Measurements from ENCODE around the gene KPNB1. TPM values are rescaled to one million over a fixed set of nuclear protein-coding genes. Genes with fewer than 3 reads are reported as not detected.
A peak's percentile ranks its signal among the peaks of the same experiment; 100 is the strongest.

KPNB1 gene
- total RNA-seq, 2 experiments from 2014 or later: 409 to 427 TPM

DNA sequence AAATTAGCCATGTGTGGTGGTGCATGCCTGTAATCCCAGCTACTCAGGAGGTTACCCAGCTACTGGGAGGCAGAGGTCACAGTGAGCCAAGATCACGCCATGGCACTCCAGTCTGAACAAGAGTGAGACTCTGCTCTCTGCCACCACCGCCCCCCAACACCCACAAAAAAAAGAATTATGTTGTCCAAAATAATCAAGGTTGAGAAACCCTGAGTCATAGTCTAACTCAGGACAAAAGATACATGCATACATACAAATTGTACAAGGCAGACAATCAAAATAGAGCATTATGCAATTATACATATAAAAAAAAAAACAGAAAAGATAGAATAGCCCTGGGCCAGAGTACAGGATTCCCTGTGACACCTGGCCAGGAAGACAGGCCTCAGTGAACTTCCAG is 6.6 kb upstream of the KPNB1 start:
- no peaks in the 10 kb centered on the region for H3K9me3 Mint-ChIP-seq
- H3K27me3 Mint-ChIP-seq: no peaks in the 10 kb centered on the region
- CTCF ChIA-PET: interaction anchor here (0.6 to 1.9 kb wide), 4 partner anchors 9 to 520 kb away, joined by 3 to 5 read pairs (median 4); no protein-coding TSS in a partner anchor
- H3K27ac Mint-ChIP-seq: no peak overlapping the region
- DNase-seq: no peak
- POLR2A ChIA-PET: no interaction called here
- H3K4me1 Mint-ChIP-seq: peaks cover 11% of the 10 kb centered on the region
- no peak overlapping the region for H3K4me3 Mint-ChIP-seq
- peaks cover 5% of the 10 kb centered on the region for H3K36me3 Mint-ChIP-seq (ENCODE audit: low read depth)

DNA sequence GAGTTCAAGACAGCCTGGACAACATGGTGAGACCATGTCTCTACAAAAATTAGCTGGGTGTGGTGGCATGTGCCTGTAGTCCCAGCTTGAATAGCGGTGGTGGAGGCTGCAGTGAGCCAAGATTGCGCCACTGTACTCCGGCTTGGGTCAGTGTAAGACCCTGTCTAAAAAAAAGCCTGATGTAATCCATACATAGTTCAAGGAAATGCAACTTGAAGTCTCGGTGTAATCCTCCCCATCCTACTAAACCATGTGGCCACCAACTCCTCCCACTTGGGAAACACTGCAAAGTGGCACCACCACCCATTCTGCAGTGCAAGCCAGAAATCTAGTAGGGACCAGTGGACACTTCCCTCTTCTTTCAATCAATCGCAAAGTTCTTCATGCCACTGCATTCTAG is 5.4 kb upstream of the KPNB1 start:
- DNase-seq: no peak
- H3K27ac Mint-ChIP-seq: no peak overlapping the region
- peaks cover 15% of the 10 kb centered on the region for H3K4me1 Mint-ChIP-seq
- no peaks in the 10 kb centered on the region for H3K9me3 Mint-ChIP-seq
- CTCF ChIA-PET: interaction anchor here (1.5 kb wide), 1 partner anchor 14 kb away, joined by 3 read pairs; no protein-coding TSS in a partner anchor
- peaks cover 8% of the 10 kb centered on the region for H3K36me3 Mint-ChIP-seq (ENCODE audit: low read depth)
- no peaks in the 10 kb centered on the region for H3K27me3 Mint-ChIP-seq
- POLR2A ChIA-PET: no interaction called here
- no peak overlapping the region for H3K4me3 Mint-ChIP-seq

DNA sequence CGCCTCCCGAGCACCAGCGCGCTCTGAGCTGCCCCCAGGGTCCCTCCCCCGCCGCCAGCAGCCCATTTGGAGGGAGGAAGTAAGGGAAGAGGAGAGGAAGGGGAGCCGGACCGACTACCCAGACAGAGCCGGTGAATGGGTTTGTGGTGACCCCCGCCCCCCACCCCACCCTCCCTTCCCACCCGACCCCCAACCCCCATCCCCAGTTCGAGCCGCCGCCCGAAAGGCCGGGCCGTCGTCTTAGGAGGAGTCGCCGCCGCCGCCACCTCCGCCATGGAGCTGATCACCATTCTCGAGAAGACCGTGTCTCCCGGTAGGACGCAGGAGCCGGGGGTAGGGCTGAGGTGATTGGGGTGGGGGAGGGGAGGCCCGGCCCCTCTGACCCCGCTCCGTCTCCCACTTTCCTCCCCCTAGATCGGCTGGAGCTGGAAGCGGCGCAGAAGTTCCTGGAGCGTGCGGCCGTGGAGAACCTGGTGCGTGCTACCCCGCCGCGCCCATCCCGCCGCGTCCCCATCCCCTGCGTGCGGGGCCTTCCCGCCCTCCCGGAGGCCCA is 329 bp downstream of the KPNB1 start:
- H3K4me1 Mint-ChIP-seq: peaks cover 51% of the 10 kb centered on the region
- no peaks in the 10 kb centered on the region for H3K27me3 Mint-ChIP-seq
- ChIA-PET POLR2A (interaction anchor here (0.7 to 1.1 kb wide), 3 partner anchors 16 to 126 kb away, joined by 4 to 8 read pairs (median 4); no protein-coding TSS in a partner anchor), CTCF (interaction anchor here (0.7 to 5.5 kb wide), 6 partner anchors 9 to 321 kb away, joined by 3 to 35 read pairs (median 4); partner anchors contain the start of gene CDK5RAP3)
- peak overlapping the region; percentile 96 for H3K27ac Mint-ChIP-seq
- H3K4me3 Mint-ChIP-seq: peak overlapping the region; percentile 85
- peak; percentile 64 for DNase-seq
- H3K9me3 Mint-ChIP-seq: no peaks in the 10 kb centered on the region
- H3K36me3 Mint-ChIP-seq (ENCODE audit: low read depth): peaks cover 48% of the 10 kb centered on the region

DNA sequence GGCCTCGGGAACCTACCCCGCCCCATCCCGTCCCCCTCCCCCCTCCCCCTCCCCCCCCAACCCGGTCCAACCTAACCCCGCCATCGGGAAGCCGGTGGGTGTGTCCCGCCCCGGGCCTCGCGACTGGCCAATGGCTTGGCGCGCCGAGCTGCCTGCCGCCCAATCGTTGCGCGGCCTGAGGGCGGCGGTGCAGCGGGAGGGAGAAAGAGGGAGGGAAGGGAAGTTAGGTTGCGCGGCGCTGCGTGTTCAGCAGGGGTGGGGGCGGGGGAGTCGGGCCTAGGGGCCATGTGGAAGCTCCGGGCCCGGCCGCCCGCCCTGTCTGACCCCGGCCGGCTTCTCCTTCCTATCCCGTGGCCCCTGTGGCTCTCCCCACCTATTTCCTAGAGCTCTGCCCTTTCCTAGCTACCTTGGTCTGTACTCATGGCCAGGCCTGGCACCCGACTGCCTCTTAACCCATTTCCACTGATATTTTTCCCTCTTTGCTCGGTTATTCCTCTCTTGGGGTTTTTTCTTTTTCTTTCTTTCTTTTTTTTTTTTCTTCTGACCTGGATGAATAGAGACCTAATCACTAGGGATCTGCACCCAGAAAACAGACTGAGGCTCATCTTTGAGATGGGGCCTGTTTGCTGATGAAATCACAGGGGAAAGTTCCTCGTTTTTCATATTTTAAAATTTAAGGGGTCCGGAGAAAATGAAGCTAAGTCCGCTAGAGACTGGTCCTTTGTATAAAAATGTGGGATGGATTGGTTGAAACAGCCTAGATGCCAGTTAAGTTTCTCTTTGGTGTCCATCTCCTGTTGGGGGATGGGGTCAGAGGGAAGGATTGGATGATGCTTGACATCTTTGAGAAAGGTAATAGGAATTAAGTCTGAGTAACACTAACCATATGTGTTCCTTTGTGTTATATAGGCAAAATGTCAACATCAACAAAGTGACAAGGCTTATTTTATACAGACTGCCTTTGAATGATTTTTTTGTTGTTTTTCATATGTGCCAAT is 1.1 kb downstream of the KPNB1 start:
- H3K4me3 Mint-ChIP-seq: peak overlapping the region; percentile 85
- peak; percentile 95 for DNase-seq
- no peaks in the 10 kb centered on the region for H3K27me3 Mint-ChIP-seq
- no peaks in the 10 kb centered on the region for H3K9me3 Mint-ChIP-seq
- H3K27ac Mint-ChIP-seq: peak overlapping the region; percentile 90
- ChIA-PET CTCF (interaction anchor here (0.6 to 5.5 kb wide), 9 partner anchors 11 to 320 kb away, joined by 3 to 35 read pairs (median 4); partner anchors contain the start of gene CDK5RAP3), POLR2A (no interaction called here)
- H3K4me1 Mint-ChIP-seq: peaks cover 59% of the 10 kb centered on the region
- peaks cover 56% of the 10 kb centered on the region for H3K36me3 Mint-ChIP-seq (ENCODE audit: low read depth)

DNA sequence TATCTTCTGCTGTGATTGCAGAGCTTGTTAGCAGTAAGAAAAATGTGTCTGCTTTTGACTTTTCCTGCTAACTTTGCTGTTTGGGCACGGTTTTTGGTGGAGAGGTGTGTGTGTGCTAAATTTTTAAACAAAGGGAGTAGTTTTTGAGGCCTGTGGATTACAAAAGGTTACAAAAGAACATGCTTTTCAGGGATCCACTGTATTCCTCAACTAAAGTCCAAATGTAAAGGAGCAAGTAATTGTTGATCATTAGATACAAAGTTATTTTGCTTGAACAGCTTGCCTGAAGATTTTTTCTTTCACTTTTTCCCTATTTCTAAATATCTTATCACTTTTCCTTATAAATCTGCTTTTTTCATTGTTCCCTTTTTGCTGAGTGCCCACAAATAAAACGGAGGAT is 2.0 kb downstream of the KPNB1 start:
- POLR2A ChIA-PET: no interaction called here
- peak overlapping the region; percentile 27 for H3K27ac Mint-ChIP-seq

DNA sequence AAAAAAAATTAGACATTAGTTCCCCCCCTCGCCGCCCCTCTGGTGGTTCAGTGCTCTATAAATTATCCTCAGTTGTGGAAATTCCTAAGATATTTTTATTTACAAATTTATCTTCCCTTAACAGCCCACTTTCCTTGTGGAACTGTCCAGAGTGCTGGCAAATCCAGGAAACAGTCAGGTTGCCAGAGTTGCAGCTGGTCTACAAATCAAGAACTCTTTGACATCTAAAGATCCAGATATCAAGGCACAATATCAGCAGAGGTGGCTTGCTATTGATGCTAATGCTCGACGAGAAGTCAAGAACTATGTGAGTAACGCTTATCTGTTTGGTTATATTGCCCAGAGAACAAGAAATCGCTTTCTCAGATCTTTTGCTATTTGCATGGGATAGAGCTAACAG is 2.9 kb downstream of the KPNB1 start:
- no peaks in the 10 kb centered on the region for H3K9me3 Mint-ChIP-seq
- peaks cover 68% of the 10 kb centered on the region for H3K36me3 Mint-ChIP-seq (ENCODE audit: low read depth)
- H3K27ac Mint-ChIP-seq: peak overlapping the region; percentile 42
- peak overlapping the region; percentile 85 for H3K4me3 Mint-ChIP-seq
- ChIA-PET CTCF (interaction anchor here (0.6 to 4.4 kb wide), 4 partner anchors 12 to 206 kb away, joined by 3 to 24 read pairs (median 3); partner anchors contain the start of gene SP6), POLR2A (no interaction called here)
- no peaks in the 10 kb centered on the region for H3K27me3 Mint-ChIP-seq
- no peak for DNase-seq
- H3K4me1 Mint-ChIP-seq: peaks cover 68% of the 10 kb centered on the region

More for the DNA sequence above, 2.0 kb downstream of the KPNB1 start:
- no peak for DNase-seq
- H3K27me3 Mint-ChIP-seq: no peaks in the 10 kb centered on the region
- no peaks in the 10 kb centered on the region for H3K9me3 Mint-ChIP-seq
- CTCF ChIA-PET: interaction anchor here (1.8 to 5.5 kb wide), 2 partner anchors 10 to 13 kb away, joined by 5 to 35 read pairs; no protein-coding TSS in a partner anchor
- H3K4me3 Mint-ChIP-seq: peak overlapping the region; percentile 85
- H3K4me1 Mint-ChIP-seq: peaks cover 66% of the 10 kb centered on the region
- H3K36me3 Mint-ChIP-seq (ENCODE audit: low read depth): peaks cover 63% of the 10 kb centered on the region

DNA sequence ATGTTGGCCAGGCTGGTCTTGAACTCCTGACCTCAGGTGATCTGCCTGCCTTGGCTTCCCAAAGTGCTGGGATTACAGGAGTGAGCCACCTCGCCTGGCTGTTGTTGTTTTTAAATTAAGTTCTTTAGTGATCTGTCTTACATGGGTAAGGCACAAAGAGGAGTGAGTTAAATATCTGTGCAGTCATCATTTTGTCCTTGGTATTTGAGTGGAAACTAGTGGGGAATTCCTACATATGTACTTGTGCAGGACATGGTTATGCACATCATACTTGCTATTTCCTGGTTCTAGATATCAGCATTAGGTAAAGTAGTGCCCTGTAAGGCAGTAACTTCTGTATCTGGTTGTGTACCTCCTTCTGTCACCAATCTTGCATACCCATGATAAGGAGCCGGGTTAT is 3.7 kb downstream of the KPNB1 start:
- peaks cover 71% of the 10 kb centered on the region for H3K4me1 Mint-ChIP-seq
- peak overlapping the region; percentile 34 for H3K27ac Mint-ChIP-seq
- H3K36me3 Mint-ChIP-seq (ENCODE audit: low read depth): peaks cover 76% of the 10 kb centered on the region
- no peaks in the 10 kb centered on the region for H3K9me3 Mint-ChIP-seq
- ChIA-PET CTCF (interaction anchor here (0.7 to 4.4 kb wide), 2 partner anchors 11 to 198 kb away, joined by 3 to 24 read pairs; partner anchors contain the start of gene SP6), POLR2A (no interaction called here)
- no peak for DNase-seq
- peak overlapping the region; percentile 12 for H3K4me3 Mint-ChIP-seq
- no peaks in the 10 kb centered on the region for H3K27me3 Mint-ChIP-seq

DNA sequence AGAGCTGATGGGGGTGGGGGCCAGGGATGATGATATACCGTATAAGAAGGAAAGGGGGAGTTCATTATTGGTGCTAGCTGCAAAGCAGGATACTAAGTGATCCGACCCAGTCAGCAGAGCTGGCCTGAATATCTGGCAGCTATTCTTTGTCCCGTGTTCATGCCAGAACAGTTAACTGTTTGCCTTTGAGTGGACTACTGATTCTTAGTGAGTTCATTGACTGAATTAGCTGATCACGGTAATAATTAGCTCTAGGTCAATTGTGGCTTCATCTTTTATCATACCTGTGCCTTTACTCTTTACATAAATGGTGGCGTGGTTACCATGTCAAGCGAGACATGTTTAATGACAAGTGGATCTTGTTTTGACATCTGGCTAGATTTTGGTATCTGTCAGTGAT is 5.3 kb downstream of the KPNB1 start:
- Mint-ChIP-seq H3K36me3 (ENCODE audit: low read depth) (peaks cover 80% of the 10 kb centered on the region), H3K27ac (no peak overlapping the region), H3K4me3 (peak overlapping the region; percentile 22), H3K9me3 (no peaks in the 10 kb centered on the region), H3K4me1 (peaks cover 76% of the 10 kb centered on the region), H3K27me3 (no peaks in the 10 kb centered on the region)
- ChIA-PET CTCF (interaction anchor here (0.7 to 4.4 kb wide), 5 partner anchors 10 to 527 kb away, joined by 3 to 24 read pairs (median 5); no protein-coding TSS in a partner anchor), POLR2A (interaction anchor here (0.7 to 1.0 kb wide), 2 partner anchors 8 to 16 kb away, joined by 3 read pairs; no protein-coding TSS in a partner anchor)
- DNase-seq: no peak

DNA sequence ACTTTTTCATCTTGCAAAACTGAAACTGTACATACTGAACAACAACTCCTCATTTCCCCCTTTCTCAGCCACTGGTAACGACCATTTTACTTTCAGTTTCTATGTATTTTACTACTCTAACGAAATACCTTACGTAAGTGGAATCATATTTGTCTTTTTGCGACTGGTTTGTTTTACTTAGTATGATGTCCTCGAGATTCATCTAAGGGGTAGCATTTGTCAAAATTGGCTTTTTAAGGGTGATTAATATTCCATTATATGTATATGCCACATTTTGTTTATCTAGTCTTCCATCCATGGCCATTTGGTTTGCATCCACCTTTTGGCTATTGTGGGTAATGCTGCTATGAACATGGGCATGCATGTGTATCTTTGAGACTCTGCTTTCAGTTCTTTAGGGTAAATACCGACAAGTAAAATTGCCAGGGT is 10.4 kb downstream of the KPNB1 start:
- POLR2A ChIA-PET: no interaction called here
- peaks cover 60% of the 10 kb centered on the region for H3K4me1 Mint-ChIP-seq
- peak overlapping the region; percentile 75 for H3K4me3 Mint-ChIP-seq
- peaks cover 71% of the 10 kb centered on the region for H3K36me3 Mint-ChIP-seq (ENCODE audit: low read depth)
- H3K27ac Mint-ChIP-seq: peak overlapping the region; percentile 93
- CTCF ChIA-PET: interaction anchor here (1.0 kb wide), 2 partner anchors 11 to 39 kb away, joined by 3 read pairs; partner anchors contain the start of gene KPNB1
- no peaks in the 10 kb centered on the region for H3K9me3 Mint-ChIP-seq
- no peaks in the 10 kb centered on the region for H3K27me3 Mint-ChIP-seq
- DNase-seq: peak; percentile 42

DNA sequence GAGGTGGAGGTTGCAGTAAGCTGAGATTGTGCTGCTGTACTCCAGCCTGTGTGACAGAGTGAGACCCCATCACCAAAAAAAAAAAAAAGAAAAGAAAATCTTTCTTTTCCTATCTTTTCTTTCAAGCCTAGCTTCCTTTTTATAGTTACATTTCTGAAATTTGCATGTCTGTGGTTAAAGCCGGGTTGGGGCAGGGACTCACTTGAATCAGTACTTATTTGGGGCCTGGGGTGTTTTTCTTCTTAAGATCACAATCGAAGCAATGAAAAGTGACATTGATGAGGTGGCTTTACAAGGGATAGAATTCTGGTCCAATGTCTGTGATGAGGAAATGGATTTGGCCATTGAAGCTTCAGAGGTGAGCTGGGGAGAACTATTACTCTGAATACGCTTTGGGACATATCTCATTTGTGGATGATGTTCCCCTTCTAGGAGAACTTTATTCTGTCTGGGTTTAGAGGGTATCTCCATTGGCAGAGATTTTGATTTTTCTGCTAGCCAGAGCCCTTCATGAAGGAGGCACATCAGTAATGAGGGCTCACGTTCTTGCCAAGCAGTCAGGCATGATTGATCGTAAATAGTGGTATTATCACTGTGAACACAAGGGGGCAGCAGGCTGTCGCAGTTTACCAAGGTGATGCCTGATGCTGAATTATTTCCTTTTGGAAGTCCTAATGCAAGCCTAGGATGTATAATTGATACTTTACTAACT is 14.3 kb downstream of the KPNB1 start:
- Mint-ChIP-seq H3K9me3 (no peaks in the 10 kb centered on the region), H3K27ac (peak overlapping the region; percentile 74), H3K36me3 (ENCODE audit: low read depth) (peaks cover 62% of the 10 kb centered on the region), H3K4me1 (peaks cover 44% of the 10 kb centered on the region), H3K27me3 (no peaks in the 10 kb centered on the region), H3K4me3 (no peak overlapping the region)
- CTCF ChIA-PET: interaction anchor here (0.8 to 4.9 kb wide), 12 partner anchors 10 to 76 kb away, joined by 3 to 35 read pairs (median 4); partner anchors contain the start of genes KPNB1 and TBX21
- POLR2A ChIA-PET: no interaction called here
- peak; percentile 75 for DNase-seq

DNA sequence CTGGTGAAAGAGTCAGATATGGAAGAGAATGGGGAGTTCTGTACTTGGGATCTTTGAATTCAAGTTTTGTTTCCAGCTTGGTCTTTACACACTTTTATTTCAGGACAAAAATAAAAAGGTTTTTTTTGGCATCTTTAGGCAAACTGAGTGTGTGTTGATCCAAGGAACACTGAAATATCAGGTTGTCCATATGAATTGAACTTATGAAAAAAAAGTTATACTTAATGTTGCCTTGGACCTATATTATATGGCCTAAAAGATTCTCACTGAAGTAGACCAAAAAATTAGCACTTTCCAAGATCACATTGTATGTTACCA is 14.9 kb downstream of the KPNB1 start:
- DNase-seq: no peak
- no peak overlapping the region for H3K4me3 Mint-ChIP-seq
- H3K27me3 Mint-ChIP-seq: no peaks in the 10 kb centered on the region
- CTCF ChIA-PET: interaction anchor here (1.0 to 4.9 kb wide), 10 partner anchors 10 to 72 kb away, joined by 3 to 35 read pairs (median 4); partner anchors contain the start of genes KPNB1 and TBX21
- H3K27ac Mint-ChIP-seq: peak overlapping the region; percentile 74
- H3K4me1 Mint-ChIP-seq: peaks cover 47% of the 10 kb centered on the region
- POLR2A ChIA-PET: no interaction called here
- no peaks in the 10 kb centered on the region for H3K9me3 Mint-ChIP-seq
- H3K36me3 Mint-ChIP-seq (ENCODE audit: low read depth): peaks cover 65% of the 10 kb centered on the region

DNA sequence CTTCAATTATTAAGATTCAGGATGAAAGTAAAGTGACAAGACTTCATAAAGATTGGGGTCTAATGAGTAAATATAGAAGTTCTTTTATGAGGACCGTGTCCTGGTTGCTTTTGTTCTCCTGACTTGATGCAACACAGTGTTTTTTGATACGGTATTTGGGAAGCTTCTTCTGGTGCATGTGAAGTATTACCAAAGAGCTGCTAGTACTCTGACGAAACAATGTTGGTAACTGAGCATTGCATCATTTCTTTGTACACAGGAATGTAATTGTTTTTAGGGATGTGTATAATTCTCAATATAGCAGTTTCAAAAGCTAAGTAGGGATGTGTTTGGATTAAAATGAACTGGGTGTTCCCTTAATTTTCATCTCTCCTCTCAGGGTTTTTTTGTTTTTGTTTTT is 15.9 kb downstream of the KPNB1 start:
- Mint-ChIP-seq H3K4me1 (peaks cover 47% of the 10 kb centered on the region), H3K4me3 (no peak overlapping the region), H3K27ac (no peak overlapping the region), H3K9me3 (no peaks in the 10 kb centered on the region), H3K27me3 (no peaks in the 10 kb centered on the region), H3K36me3 (ENCODE audit: low read depth) (peaks cover 67% of the 10 kb centered on the region)
- no peak for DNase-seq
- ChIA-PET CTCF (interaction anchor here (0.6 to 4.9 kb wide), 7 partner anchors 11 to 71 kb away, joined by 4 to 35 read pairs (median 5); partner anchors contain the start of gene KPNB1), POLR2A (interaction anchor here (0.5 to 0.8 kb wide), 2 partner anchors 16 to 383 kb away, joined by 3 to 8 read pairs; partner anchors contain the start of gene KPNB1)

All from activated CD4-positive, alpha-beta T cell treated with anti-CD3 and anti-CD28 coated beads, Interleukin-2, amount 10 ng/mL, durations not matched to agents 7 days and 5 days (primary cell).